Non-pigmented ciliary epithelial cell (primary cell): ENCODE measurements around the gene KRT73.

Experiments used
- DNase-seq: peaks from one replicate; pipeline ENCODE4 v3.0.0-alpha.2; 2010; ENCODE audit warnings: low read depth

KRT73 gene

GRCh38 chr12:52618216-52618615 lies at the start of gene KRT73:
Gene KRT73, minus strand, starts transcription at chr12:52618559. Its CDS starts 35 bp downstream, at chr12:52618524.
- no peak for DNase-seq

- DNase-seq: no peak
Measured at GRCh38 chr12:52667931-52668330, 49.6 kb upstream of the KRT73 start.

GRCh38 chr12:52667509-52667908 lies 49.1 kb upstream of the KRT73 start:
- no peak for DNase-seq

- DNase-seq: no peak
Measured at GRCh38 chr12:52666471-52666870, 48.1 kb upstream of the KRT73 start.

- no peak for DNase-seq
Measured at GRCh38 chr12:52663420-52663819, 45.1 kb upstream of the KRT73 start.

- DNase-seq: no peak
Measured at GRCh38 chr12:52662918-52663229, 44.5 kb upstream of the KRT73 start.

GRCh38 chr12:52662093-52662917 lies 43.9 kb upstream of the KRT73 start:
- DNase-seq: no peak

GRCh38 chr12:52661668-52662067 lies 43.3 kb upstream of the KRT73 start:
- DNase-seq: no peak

GRCh38 chr12:52660934-52661499 lies 42.7 kb upstream of the KRT73 start:
- DNase-seq: no peak

GRCh38 chr12:52659951-52660350 lies 41.6 kb upstream of the KRT73 start:
- no peak for DNase-seq

GRCh38 chr12:52659395-52659794 lies 41.0 kb upstream of the KRT73 start:
- no peak for DNase-seq

- no peak for DNase-seq
Measured at GRCh38 chr12:52658196-52658595, 39.8 kb upstream of the KRT73 start.

- no peak for DNase-seq
Measured at GRCh38 chr12:52657250-52657902, 39.0 kb upstream of the KRT73 start.

- DNase-seq: no peak
Measured at GRCh38 chr12:52656616-52657015, 38.3 kb upstream of the KRT73 start.

- DNase-seq: no peak
Measured at GRCh38 chr12:52655720-52656124, 37.4 kb upstream of the KRT73 start.

- DNase-seq: no peak
Measured at GRCh38 chr12:52655251-52655650, 36.9 kb upstream of the KRT73 start.

GRCh38 chr12:52651726-52652261 lies 33.4 kb upstream of the KRT73 start, which contains the start of gene KRT2:
Gene KRT2, minus strand, starts transcription at chr12:52652211. Its CDS starts 69 bp downstream, at chr12:52652142.
- no peak for DNase-seq

- no peak for DNase-seq
Measured at GRCh38 chr12:52650520-52651081, 32.2 kb upstream of the KRT73 start.

- DNase-seq: no peak
Measured at GRCh38 chr12:52649066-52649465, 30.7 kb upstream of the KRT73 start.

- no peak for DNase-seq
Measured at GRCh38 chr12:52648012-52648550, 29.7 kb upstream of the KRT73 start.

- no peak for DNase-seq
Measured at GRCh38 chr12:52647601-52648000, 29.2 kb upstream of the KRT73 start.

- DNase-seq: no peak
Measured at GRCh38 chr12:52646613-52647012, 28.3 kb upstream of the KRT73 start.
